Stimulated activated CD8-positive, alpha-beta memory T cell treated with anti-CD3 and anti-CD28 coated beads, Interleukin-15, amount 100 ng/mL, for 24 hours (primary cell): ENCODE measurements around the gene TEX9.
A peak's percentile ranks its signal among the peaks of the same experiment; 100 is the strongest.
"Not testable (repeated sequence)": the region's sequence is repeated elsewhere in the genome, so short reads cannot be mapped to it uniquely, and the experiment has no call there.

Source experiments
- DNase-seq: peaks from one replicate; pipeline ENCODE4 v3.0.0-alpha.2; 2020; ENCODE audit warnings: low read depth

TEX9 gene

DNA sequence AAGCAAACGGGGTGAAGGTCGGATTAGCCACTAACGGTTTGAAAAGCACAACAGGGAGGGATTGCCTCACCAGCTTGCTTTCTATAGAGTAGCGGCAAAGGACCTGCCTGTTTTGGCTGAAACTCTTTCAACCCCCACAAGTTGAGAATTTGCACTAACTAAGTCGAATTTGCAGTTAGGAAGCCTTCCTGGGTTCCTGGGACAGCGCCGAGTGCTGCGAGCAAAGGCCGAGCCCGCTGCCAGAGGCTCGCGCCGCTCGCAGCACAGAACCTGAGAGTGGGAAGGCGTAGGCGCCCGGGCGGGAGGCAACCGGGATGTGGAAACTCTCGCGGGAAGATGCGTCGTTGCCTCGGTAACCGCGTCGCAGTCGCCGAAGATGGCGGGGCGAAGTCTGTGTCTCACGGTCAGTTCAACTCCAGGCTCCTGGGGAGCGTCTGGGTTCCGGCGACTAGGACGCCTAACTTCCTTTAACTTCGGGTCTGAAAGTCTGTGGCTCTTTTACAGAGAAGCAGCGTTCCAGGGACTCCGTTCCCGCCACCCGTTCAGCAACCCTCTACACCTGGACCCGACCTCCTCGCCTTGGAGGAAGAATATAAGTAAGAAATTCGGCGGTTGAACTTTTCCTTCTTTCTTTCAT is at the start of gene TEX9:
Gene TEX9 (plus strand): TSS at position 352 of the 637 bp plus-strand sequence. CDS start 25 bp downstream, at position 377.
- DNase-seq: peak; percentile 33

DNA sequence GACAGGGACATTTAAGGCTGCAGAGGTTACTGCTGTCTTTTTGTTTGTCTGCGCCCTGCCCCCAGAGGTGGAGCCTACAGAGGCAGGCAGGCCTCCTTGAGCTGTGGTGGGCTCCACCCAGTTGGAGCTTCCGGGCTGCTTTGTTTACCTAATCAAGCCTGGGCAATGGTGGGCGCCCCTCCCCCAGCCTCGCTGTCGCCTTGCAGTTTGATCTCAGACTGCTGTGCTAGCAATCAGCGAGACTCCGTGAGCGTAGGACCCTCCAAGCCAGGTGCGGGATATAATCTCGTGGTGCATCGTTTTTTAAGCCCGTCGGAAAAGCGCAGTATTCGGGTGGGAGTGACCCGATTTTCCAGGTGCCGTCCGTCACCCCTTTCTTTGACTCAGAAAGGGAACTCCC is 48.7 kb upstream of the TEX9 start:
- not testable (repeated sequence) for DNase-seq

DNA sequence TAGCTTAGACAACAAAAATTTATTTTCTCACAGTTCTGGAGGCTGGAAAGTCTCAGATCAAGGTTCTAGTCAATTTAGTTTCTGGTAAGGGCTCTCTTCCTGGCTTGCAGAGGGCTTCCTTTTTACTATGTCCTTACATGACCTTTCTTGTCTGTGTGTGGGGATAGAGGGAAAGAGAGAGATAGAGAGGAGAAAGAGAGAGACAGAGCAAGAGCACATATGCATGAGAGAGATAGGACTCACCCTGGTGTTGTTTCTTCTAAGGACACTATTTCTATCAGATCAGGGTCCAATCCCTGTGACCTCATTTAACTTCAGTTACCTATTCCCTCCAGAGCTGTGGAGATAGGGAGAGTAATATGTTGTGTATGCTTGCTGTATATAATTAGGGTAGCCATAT is 44.9 kb upstream of the TEX9 start:
- DNase-seq: no peak

DNA sequence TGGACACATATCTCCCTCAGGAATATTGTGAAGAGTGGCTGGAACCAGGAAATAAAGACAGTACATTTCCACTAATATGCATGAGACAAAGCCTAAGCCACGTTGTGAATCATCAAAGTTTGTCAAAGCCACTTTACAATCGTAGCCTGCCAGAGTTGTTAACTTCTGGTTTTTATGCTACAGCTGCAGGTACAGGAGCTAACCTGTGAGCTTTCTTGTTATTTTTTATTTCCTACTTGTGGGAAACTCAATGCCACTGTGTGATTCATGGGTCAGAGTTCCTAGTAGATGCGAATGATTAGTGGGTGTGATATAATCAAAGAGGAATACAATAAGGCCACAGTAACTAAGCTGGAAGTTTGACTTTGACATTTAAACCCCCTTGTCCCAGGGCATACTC is 44.4 kb upstream of the TEX9 start:
- DNase-seq: no peak

DNA sequence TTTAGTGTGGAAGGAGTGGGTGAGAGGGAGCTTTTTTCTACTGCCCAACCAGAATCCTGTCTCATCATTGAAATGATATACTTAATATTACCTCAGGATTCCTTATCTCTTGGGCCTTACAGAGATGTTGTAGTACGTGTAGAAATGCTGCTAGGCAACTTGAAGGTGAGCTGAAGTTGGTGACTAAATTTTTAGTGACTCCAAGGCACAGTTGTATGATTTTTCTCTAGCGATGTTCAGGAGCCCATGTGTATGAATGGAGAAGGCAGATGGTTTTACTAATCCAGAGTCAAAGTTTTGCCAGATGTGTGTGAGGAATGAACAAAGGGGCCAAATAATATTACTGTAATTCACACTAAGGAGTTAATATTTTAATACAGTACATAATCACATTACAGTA is 42.8 kb upstream of the TEX9 start:
- no peak for DNase-seq

DNA sequence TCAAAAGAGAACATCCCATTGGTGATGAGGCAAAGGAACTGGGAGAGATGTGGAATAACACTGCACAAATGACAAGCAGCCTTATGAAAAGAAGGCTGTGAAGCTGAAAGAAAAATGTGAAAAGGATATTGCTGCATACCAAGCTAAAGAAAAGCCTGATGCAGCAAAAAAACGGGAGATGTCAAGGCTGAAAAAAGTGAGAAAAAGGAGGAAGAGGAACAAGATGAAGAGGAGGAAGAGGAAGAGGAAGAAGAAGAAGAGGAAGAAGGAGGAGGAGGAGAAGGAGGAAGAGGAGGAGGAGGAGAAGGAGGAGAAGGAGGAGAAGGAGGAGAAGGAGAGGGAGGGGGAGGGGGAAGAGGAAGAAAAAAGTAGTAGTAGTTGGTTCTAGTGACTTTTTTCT is 41.8 kb upstream of the TEX9 start:
- DNase-seq: no peak

DNA sequence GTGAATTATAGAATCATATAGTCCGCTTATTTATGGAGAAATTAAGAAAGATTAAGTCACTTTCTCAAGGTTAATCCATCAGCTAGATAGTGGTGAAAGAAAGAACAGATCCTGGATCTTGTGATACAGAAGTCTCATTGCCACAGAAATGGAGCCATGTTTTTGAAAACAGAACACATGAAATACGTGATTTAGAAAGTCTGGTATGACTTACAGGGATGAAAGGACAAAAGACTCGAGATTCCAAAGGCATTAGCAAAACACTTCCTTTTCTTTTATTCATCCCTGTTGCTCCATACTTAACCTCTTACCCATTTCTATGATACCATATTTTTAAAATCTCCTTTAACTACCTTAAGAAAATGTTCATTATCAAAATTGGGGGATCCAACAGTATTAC is 40.0 kb upstream of the TEX9 start:
- no peak for DNase-seq

DNA sequence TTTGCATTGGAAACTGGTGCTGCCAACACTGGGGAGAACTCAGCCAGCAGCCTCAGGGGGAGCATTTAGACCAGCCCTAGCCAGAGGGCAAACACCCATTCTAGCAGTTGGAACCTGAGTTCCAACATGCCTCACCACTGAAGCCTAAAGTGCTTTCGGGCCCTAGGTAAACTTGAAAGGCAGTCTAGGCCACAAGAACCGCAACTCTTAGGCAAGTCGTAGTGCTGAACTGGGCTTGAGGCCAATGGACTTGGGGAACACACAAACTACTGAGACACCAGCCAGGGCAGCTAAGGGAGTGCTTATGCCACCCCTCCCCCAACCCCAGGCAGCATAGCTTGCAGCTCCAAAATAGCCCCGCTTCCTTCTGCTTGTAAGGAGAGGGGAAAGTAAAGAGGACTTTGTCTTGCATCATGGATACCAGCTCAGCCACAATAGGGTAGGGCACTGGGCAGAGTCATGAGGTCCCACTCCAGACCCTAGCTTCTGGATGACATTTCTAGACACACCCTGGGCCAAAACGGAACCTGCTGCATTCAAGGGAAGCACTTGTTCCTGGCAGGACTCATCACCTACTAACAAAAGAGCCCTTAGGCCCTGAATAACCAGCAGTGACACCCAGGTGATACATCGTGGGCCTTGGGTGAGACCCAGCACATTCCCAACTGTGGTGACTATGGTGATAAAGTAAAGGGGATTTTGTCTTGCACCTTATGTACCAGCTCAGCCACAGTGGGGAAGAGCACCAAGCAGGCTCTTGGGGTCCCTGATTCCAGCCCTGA is 37.3 kb upstream of the TEX9 start:
- DNase-seq: no peak

DNA sequence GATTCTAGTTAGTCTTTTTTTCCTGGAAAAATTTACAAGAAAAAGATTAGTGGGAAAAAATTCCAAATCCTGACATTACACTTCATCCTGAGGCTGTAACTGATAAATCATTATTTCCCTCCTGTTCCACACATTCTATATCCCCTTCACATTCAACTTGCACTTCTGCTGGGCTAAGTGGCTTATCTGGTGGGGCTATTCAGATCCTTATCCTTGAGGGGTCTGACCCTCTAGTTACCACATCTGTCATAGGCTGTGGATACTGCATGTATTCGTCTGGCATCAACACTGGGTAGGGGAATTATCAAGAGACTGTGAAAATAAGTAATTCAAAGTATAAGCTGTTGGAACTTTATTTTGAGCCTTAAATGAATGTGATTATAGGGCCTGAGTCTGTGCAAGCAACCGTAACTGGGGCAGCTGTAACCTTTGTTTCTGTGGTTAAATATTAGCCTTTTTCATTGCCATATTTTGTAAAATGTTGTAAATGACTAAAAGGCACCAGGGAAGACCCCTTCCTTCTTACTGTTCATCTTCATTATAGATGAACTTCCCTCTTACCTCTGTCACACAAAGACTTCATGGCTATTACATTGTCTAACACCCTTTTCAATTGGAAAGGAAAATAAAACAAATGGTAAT is 28.0 kb upstream of the TEX9 start:
- no peak for DNase-seq

DNA sequence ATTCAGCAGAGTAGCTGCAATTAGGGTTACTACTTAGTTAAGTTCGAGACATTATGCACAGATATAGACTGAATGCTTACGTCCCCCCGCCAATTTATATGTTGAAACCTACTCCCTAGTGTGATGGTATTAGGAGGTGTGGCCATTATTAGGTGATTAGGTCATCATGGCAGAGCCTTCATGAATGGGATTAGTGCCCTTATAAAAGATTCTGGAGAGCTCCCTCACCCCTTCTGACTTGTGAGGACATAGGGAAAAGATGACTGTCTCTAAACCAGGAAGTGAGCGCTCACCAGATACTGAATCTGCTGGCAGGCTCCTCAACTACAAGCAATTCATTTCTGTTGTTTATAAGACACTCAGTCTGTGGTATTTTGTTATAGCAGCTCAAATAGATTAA is 25.6 kb upstream of the TEX9 start:
- DNase-seq: no peak

DNA sequence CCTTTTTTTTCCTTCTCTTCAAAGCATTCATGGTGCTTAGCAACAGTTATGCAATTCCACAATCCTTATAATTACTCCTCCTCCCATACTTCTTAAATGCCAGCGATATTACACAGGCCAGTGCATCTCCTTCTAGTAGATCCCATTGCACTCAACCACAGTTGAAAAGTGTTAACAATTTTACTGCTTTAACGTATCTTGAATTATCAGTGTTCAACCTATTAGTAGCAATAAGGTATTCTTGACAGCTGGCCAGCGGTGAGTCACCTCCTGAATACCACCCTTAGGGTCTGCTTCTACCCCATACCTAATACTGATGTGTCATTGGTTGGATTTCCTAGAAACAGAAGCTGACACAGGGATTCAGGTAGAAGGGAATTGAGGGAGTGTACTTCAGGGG is 24.0 kb upstream of the TEX9 start:
- DNase-seq: no peak

DNA sequence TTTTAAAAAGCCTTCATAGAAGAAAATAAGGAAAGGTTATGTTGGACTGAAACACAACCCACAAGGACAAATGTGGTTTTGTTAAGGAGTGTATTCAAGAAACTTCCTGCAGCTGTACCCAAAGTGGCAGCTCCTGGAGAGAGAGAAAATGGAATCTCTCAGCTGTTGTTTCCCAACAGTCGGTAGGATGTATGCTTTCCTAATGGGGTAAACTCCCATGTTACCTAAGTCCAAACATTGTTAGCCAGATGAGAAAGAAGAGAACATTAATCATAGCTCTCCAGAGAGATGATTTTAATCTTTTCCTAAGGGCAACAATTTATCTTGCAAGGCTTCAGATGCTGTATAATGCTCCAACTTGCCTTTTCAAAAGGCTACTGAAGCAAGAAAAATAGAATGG is 22.6 kb upstream of the TEX9 start:
- DNase-seq: no peak

DNA sequence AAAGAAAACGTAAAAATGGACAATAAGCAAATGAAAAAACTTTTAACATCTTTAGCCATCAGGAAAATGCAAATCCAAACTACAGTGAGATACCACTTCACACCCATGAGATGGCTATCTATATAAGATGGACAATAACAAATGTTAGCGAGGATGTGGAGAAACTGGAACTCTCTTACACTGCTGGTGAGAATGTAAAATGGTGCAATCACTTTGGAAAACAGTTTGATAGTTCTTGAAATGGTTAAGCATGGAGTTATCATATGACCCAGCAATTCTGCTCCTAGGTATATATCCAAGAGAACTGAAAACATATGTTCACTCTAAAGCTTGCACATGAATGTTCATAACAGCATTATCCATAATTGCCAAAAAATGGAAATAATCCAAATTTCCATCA is 21.3 kb upstream of the TEX9 start:
- no peak for DNase-seq

DNA sequence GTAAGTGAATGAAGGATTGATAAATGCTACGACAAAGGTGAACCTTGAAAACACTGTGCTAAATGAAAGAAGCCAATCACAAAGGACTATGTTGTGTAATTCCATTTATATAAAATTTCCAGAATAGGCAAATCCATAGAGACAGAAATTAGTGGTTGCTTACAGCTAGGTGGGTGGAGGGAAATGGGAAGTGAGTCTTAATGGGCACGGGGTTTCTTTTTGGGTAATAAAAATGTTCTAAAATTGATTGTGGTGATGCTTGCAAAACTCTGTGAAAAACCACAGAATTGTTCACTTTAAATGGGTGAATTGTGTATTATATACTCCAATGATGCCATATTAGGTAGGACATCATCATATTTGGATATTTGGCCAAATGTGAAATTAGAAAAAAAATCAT is 20.9 kb upstream of the TEX9 start:
- DNase-seq: no peak

DNA sequence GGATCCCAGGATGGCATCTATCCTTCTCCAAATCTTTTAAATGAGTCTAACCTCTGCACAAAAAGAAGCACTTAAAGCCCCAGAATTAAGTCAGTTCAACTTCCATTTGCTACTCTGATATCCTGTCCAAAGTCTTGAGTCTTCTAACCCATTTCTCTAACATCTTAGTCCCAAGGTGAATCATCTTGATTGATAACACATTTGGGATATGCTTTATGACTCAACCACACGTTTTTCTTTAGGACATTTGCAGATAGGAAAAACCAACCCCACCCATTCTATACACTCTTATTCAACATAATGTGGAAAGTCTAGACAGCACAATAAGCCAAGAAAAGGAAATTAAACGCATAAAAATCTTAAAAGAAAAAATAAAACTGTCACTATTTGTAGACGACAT is 18.8 kb upstream of the TEX9 start:
- no peak for DNase-seq

DNA sequence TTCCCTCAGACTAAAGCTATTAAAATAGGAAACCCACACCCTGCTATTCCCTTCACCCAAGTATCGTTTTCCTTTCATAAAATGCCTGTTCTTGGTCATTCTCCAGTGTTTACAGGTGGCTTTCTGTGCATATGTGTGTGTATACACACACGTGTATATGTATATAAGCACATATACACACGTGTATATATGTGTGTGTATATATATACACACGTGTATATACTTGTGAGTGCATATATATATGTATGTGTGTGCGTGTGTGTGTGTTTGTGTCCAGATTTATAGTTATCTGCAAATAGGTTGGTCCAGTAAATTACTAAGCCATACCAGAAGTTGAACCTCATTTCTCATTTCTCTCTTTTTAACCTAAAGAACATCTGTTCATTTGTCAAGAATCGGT is 15.7 kb upstream of the TEX9 start:
- no peak for DNase-seq

DNA sequence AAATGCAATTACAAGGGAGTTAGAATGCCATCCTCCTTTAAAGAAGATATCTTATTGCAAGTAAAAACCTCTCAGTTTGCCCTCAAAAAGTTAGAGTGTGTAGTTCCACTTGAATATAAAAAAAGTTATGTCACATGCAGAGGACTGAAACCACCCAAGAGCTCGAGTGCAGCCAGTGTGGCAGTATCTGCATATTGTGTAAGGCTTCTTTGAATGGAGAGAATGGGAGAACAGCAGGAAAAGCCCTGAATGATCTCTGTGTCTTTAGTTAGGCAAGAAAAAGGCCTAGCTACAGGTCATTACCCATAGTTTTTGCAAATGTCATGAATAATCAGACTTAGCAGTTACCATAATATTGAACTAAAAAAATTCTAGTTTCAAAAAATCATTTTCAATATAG is 13.9 kb upstream of the TEX9 start:
- no peak for DNase-seq

DNA sequence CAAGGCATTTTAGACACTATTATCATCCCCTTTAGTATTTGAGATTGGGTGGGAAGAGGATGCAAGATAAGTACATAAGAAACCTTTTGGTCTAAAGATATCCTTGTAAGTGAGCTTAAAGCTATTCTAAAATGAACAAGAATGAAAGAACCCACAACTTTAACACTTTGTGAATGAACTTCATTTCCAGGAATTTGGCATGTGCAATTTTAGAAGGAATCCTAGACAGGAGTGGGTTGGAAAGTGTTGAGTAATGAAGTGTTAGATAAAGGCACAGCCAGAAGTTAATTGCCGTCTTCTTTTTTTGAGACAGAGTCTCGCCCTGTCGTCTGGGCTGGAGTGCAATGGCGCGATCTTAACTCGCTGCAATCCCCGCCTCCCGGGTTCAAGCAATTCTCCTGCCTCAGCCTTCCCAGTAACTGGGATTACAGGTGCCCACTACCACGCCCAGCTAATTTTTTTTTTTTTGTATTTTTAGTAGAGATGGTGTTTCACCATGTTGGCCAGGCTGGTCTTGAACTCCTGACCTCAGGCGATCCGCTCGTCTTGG is 13.2 kb upstream of the TEX9 start:
- DNase-seq: no peak

DNA sequence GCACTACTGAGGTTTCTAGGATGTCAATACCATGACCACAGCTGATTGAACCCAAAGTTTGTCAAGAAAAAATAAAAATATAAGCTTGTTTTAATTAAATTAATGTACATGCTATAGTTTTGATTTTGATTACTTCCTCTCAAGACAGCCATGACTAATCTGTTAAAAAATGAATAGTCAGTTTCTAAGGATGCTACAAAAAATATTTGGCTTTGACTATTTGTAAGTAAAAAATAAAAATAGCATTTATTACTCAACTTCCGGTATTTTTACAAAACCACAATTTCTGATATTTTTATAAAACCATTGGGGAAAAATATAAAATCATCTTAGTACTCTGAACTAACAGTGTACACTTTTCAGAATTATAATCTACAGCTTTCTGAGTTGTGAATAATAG is 12.1 kb upstream of the TEX9 start:
- no peak for DNase-seq

DNA sequence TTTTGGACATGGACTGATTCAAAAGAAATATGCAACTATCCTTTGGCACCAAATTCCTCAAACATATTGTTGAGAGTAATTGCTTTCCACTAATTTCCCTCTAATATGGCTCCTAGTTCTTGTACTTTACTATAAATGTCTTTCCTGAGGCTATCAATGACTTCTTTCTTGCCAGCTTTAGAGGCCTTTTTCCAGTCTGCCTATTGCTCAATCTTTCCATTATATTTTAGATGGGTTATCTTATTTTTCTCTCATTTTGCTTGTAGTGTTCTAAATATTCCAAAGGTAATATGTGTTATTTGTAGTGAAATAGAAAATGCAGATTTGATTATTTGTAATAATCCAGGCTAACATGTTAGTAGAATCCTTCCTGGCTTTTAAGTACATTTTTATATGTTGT is 11.5 kb upstream of the TEX9 start:
- no peak for DNase-seq

DNA sequence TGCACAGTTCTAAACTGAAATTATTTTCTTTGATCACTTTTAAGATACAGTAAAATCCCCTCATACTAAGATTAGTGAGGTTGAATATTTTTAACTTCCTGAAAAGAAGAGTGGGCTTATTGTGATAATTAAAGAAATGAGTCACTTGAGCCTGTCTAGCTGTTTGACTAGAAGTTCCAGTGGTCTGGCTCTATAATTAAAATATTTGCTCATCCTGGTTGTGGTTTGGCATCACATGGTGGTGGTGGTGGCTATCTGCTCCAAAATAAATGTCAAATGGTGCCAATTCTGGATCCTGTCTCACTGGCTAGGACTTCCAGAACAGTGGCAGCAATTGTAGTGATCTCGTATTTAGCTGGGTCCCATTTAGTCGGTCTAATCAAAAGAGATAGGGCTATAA is 8.6 kb upstream of the TEX9 start:
- DNase-seq: no peak

DNA sequence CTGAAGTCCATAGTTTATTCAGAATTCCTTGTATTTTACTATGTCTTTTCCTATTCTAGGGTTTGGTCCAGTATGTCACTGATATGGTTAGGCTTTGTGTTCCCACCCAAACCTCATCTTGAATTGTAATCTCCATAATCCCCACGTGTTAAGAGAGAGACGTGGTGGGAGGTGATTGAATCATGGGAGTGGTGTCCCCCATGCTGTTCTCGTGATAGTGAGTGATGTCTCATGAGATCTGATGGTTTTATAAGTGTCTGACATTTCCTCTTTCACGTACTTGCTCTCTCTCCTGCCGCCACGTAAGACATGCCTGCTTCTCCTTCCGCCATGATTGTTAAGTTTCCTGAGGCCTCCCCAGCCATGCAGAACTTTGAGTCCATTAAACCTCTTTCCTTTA is 6.6 kb upstream of the TEX9 start:
- no peak for DNase-seq

DNA sequence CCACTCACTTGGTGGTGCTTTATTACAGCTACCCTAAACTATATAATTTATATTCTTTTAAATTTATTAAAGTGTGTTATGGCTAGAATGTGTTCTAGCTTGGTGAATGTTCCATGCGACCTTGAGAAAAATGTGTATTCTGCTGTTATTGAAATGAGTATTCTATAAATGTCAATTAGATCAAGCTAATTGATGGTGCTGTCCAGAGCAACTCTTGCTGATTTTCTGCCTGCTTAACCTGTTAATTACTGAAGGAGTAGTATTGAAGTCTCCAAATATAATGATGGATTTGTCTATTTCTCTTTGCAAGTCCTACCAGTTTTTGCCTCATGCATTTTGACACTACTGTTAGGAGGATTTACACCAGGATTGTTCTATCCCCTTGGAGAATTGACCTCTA is 3.2 kb upstream of the TEX9 start:
- no peak for DNase-seq
